GM12891 (cell line): ENCODE data around the gene CEBPG.

Experiments used
- DNase-seq: peaks from one replicate; pipeline ENCODE4 v3.0.0; 2011; ENCODE audit warnings: low spot score; ENCODE audit not compliant: insufficient read length
- FAIRE-seq: peaks from 2 replicates; lab custom pipeline; 2011; peaks lifted over from hg19 to GRCh38; lab: Jason Lieb, UNC
- PAX5 ChIP-seq: IDR thresholded peaks from 2 replicates; pipeline ENCODE4 v1.6.1; 2011; ENCODE audit warnings: low read length, moderate library complexity, mild to moderate bottlenecking; ENCODE audit not compliant: insufficient read depth, severe bottlenecking
- POLR2A ChIP-seq: IDR thresholded peaks from 2 replicates; pipeline ENCODE4 v1.6.1; 2011; ENCODE audit warnings: low read depth, low read length, control low read depth
- POLR2AphosphoS5 ChIP-seq: IDR thresholded peaks from 2 replicates; pipeline ENCODE4 v1.6.1; 2011; ENCODE audit warnings: low read depth, low read length, control low read depth
- POU2F2 ChIP-seq: IDR thresholded peaks from 2 replicates; pipeline ENCODE4 v1.6.1; 2011; ENCODE audit warnings: low read depth, mild to moderate bottlenecking, control low read depth, low read length, moderate library complexity
- SPI1 ChIP-seq: IDR thresholded peaks from 2 replicates; pipeline ENCODE4 v1.6.1; 2011; ENCODE audit warnings: low read depth, low read length, control low read depth
- TAF1 ChIP-seq: IDR thresholded peaks from 2 replicates; pipeline ENCODE4 v1.6.1; 2011; ENCODE audit warnings: low read depth, low read length, control low read depth

The CEBPG gene

DNA sequence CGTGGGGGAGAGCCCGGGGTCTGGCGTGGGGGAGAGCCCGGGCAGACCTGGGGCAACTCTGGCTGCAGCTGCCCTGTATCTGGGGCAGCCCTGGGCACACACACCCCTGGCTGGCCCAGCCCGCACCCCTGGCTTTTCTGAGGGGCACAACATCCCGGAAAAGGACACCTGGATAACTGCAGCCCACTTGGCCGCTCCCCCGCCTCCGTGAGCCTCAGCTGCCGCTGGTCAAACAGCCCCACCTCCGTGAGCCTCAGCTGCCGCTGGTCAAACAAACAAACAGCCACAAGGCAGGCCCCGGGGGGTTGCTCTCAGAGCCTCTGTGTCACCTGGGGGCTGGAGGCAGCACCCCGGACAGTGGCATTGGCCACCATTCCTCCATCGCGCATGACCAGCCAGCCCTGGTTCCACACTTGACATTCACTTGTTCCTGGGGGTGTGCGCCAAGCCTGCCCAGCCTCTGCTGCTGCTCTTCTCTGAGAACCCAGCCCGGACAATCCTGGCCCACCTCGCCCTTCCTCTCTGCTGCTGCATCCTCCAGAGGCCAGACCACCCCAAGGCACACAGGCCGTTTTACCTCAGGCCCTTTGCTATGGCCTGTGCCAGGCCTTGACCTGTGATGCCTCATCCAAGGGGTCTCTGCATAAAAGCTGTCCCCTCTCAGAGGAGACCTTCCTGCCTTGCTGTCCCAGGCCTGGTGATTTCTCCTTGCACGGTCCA is 19.9 kb downstream of the CEBPG start:
- no peak for TF ChIP-seq POLR2A
- peak; percentile 33 for DNase-seq
- FAIRE-seq: no peak

DNA sequence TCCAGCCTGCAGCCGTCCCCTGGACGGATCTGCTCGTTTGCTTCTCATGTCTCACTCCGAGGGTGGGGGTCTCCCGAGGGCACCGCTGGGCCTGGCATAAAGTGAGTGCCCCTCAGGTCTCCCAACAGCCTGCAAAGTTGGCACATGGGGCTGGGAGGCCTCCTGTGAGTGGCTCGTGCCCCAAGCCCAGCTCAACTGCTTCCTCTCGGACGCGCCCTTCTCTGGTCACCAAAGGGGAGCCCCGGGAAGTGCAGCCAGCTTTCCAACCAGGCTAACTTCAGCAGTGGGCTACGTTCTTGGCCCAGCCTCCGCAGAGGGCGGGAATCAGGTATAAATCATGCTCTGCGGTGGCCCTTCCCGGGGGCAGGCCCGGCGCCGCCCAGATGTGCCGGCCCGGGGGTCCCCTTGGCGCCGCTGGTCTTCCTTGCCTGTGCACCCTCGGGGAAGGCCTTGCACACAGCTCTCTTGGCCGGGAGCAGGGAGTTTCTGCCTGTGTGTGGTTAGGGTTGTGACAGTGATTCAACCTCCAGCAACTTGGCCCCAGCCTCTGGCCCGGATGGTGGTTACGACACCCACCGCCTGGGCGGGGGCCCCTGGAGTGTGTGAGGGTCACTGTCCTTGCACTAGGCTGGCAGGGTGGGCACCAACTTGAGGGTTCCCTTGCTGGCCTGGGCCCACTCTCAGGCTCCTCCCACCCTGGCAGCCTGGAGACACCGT is 20.7 kb downstream of the CEBPG start:
- FAIRE-seq: no peak
- DNase-seq: peak; percentile 18
- TF ChIP-seq POLR2A (no peak), SPI1 (no peak), POLR2AphosphoS5 (no peak), TAF1 (no peak), POU2F2 (no peak), PAX5 (no peak)

DNA sequence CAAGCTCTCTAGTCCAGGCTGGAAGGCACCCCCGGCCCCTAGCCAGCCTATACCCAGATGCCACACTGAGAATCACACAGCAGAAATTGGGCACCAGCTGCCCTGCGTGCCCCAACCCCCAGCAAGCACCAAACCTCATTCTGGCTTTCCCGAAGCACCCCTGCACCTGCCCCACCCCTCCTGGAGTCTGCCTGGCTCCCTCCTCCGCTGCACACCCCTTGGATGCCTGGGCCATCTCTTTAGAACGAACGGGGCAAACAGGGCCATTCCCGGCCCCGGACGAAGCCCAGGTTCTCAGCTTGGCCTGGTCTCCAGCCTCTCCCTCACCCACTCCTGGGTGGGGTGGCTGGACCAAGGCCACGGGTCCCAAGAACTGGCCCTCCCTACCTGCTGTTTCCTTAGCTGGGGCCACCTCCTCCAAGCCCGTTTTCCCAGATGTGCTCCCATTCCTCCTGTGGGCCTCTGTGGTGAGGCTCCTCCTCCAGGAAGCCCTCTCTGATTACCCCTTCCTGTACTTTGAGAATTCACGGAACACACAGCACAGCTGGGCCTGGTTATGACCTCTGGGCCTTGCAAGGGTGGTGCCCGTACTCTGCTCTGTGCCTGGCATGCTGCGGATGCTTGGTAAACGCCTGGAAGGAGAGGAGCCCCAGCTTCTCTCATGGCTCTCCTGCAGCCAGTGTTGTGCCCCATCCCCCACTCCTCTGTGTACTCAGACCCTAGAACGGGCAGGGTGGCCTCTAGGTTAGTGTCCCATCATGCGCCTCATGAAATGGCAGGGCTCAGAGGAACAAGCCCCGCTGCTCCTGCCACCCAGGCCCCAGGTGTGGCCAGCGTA is 21.4 kb downstream of the CEBPG start:
- TF ChIP-seq SPI1 (no peak), PAX5 (no peak), POLR2AphosphoS5 (no peak), POU2F2 (no peak), TAF1 (no peak), POLR2A (no peak)
- DNase-seq: no peak
- no peak for FAIRE-seq

DNA sequence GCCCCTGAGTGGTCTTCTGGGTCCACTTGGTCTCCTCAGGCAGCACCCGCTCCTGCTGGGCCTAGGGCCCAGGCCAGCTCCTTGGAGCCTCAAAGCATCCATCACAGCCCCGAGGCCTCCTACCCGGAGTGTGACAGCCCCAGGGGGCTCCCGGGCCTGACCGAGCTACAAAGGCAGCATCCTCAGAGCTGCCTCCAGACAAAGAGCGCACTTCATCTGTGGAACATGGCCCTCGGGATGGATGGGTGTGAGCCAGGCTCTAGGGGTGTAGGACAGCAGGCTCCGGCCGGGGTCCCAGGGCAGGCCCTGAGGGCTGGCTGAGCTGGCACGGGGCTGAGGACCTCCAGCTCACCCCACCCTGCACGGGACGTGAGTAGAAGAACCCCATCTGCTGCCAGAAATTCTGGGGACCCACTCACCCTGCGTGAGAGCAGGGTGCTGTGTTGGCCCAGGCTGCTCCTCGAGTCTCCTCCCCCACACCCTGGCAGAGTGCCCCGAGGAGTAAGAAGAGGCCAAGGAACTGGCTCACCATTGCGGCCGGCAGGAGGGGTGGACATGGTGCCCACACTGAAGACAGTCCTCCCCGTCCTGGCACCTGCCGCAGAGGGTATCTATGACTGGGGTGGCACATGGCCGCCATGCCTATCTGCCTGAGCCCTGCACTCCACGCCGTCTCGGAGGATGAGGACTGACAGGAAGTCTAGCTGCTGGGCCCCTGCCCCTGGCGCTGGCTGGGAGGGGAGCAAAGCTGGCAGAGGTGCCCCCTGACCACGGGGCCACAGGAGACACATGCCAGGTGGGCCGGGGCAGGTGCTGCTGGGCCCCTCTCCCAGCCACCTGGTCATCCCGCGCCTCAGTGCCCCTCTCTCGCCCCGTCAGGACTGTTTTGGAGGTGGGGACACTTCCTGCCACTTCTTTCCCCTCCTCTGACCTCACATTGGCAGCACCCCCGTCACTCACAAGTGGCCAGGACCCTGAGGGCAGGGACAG is 22.3 kb downstream of the CEBPG start:
- TF ChIP-seq POLR2AphosphoS5: no peak
- TF ChIP-seq PAX5: no peak
- no peak for TF ChIP-seq POU2F2
- TF ChIP-seq POLR2A: no peak
- TF ChIP-seq TAF1: no peak
- no peak for TF ChIP-seq SPI1
- FAIRE-seq: no peak
- no peak for DNase-seq

DNA sequence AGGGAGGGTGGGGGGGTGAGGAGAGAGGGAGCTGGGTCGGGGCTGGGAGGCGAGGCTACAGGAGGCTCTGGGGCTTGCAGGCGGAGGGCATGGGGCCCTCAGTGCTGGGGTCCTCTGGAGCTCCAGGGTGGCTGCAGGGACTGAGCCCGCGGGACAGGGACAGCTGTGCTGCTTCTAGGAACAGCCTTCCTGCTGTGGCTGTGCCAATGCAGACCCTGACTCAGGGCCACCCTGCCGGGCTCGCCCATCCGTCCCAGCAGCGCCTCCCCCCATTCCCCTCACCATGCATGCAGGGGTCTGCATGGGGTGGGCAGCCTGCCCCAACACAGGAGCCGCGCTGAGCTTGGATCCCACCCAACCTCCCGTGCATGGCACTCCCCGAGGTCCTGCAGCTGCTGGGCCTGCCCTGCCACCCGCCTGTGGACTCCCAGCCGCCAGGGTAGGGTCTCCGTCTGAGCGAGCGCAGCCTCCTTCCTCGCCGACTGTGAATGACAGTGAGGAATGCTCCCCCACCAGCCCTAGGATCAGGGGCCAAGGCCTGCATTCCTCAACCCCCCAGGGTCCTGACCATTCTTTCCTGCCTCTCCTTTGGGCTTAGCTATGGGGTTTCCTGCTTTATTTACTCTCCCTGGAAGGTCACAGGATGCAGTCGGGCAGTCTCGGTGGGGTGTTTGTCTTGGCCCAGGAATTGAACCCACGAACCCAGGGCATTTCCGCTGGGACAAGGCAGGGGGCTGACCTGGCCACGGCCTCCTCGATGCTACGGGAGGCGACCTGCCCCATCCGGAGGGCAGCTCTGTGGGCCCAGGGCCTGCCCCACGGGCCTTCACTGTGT is 23.4 kb downstream of the CEBPG start:
- no peak for DNase-seq
- TF ChIP-seq POLR2AphosphoS5 (no peak), SPI1 (no peak), POU2F2 (no peak), PAX5 (no peak), TAF1 (no peak), POLR2A (no peak)
- no peak for FAIRE-seq

DNA sequence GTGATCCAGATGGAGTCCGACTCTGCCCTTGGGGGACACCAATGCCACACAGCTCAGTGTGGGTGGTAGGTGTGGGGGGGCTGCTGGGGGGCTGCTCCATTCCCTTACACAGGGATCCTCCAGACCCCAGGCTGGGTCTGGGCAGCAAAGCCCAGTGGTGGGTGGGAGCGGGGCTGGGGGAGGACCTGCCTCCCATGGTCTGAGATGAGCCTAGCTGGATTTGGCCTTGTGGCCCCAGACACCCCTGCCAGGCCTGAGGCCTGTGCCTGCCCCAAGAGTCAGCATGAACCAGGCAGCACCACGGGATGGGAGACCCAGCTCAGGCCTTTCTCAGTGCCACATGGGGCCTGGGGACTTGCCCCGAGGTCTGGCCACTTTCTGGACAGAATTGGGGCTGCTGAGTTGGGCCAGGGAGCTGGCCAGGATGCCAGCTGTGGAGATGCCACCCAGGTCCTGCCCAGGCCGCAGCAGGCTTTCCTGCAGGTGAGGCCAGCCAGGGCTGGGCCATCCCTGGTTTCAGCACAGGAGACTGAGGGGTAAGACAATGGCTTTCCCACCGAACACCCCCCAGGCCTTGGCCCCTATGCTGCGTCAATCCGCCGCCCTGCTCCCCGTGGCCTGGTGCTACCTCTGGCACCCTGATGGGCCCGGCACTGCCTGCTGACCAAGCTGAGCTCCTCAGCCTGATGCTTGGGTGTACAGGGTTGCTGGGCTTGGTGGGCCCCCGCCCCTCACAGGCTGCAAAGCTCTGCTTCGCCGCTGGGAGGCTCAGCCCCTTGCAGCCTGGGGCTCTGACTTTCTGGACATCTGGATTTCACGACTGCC is 24.2 kb downstream of the CEBPG start:
- FAIRE-seq: no peak
- no peak for TF ChIP-seq POLR2AphosphoS5
- TF ChIP-seq POLR2A: no peak
- TF ChIP-seq SPI1: no peak
- no peak for TF ChIP-seq TAF1
- no peak for TF ChIP-seq POU2F2
- TF ChIP-seq PAX5: no peak
- DNase-seq: peak; percentile 12

DNA sequence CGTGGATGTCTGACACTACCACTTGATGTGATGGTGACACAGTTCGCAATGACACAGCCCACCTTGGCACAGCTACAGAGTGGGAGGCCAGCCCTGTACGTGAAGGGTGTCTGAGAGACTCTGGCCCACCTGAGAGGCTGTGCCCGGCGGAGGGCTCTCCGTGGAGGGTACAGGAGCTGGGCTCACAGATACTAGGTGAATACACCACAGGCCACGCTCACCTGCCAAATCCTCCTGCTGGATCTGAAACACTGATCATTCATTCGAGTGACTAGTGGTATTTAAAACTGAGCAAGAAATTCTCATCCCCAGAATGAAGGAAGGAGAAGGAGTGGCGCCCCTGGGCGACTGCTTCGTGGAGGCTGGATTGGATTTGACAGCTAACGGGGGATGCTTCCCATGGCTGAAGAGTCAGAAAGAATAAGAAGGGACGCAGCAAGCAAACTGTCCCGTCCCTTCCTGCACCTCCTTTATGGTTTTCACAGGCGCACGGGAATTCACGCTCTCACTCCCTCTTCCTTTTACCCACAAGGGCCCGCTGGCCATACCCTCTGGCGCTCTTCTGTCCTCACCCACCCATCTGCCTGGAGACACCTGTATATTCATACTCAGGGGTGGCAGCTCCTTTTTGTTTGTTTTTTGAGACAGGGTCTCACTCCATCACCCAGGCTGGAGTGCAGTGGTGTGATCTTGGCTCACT is 25.0 kb downstream of the CEBPG start:
- FAIRE-seq (no peak), DNase-seq (no peak)
- no peak for TF ChIP-seq POLR2A
- TF ChIP-seq POLR2AphosphoS5: no peak
